C4-2B (cell line): ENCODE results near the gene UQCRHL.

Experiments used
- ZFX ChIP-seq: fragments of 450-650 bp; IDR thresholded peaks from 2 replicates; pipeline ENCODE4 v1.6.1; 2017
- TF ChIP-seq, protein P1 (sequence below): fragments of 450-650 bp; conservative IDR thresholded peaks from 2 replicates; pipeline ENCODE4 v1.5.1; 2017; ENCODE audit warnings: mild to moderate bottlenecking

DNA sequence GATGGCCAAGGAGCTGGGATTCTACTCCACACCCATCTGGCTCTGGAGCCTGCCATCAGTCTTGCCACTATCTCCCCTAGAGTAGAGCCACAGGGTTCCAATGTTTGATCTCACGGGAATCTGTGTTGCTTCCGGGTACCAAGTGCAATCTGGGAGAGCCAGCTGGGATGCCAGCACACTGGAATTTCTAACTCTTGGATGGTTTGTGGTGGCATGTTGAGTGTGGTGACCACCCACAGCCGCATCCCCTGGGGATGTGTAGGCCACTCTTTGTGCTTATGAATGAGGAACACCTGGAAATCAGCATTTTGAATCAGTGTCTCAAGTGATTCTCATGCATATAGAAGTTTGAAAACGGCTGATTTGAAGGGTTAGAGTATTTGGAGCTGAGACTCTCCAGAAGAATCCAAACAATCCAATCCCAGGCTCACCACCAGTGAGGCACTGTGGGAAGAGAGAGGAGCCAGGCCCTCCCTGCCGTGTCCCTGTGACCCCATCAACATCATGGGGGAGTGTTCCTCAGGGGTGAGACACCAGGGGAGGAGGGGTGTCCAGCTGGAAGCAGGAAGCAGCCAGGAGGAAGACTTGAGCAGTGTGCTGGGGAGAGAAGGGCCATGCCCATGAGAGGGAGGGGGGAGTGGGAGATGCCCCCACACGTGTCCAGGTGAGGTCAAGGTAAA, 35.5 kb downstream of the UQCRHL start:
- TF ChIP-seq, protein P1, sequence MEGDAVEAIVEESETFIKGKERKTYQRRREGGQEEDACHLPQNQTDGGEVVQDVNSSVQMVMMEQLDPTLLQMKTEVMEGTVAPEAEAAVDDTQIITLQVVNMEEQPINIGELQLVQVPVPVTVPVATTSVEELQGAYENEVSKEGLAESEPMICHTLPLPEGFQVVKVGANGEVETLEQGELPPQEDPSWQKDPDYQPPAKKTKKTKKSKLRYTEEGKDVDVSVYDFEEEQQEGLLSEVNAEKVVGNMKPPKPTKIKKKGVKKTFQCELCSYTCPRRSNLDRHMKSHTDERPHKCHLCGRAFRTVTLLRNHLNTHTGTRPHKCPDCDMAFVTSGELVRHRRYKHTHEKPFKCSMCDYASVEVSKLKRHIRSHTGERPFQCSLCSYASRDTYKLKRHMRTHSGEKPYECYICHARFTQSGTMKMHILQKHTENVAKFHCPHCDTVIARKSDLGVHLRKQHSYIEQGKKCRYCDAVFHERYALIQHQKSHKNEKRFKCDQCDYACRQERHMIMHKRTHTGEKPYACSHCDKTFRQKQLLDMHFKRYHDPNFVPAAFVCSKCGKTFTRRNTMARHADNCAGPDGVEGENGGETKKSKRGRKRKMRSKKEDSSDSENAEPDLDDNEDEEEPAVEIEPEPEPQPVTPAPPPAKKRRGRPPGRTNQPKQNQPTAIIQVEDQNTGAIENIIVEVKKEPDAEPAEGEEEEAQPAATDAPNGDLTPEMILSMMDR = no peak
- no peak for TF ChIP-seq ZFX
